ENCODE data around the gene KMT2C.
A peak's percentile ranks its signal among the peaks of the same experiment; 100 is the strongest.

KMT2C gene

GRCh38 chr7:152178405-152179058 is 257.3 kb downstream of the KMT2C start:
- no peak for DNase-seq (ENCODE audit: low spot score)
- TF ChIP-seq CTCF (IDR thresholded peaks at IDR 0.05; ENCODE audit: extremely low read depth, missing control alignments) = no peak

GRCh38 chr7:152177681-152178404 is 258.0 kb downstream of the KMT2C start:
- TF ChIP-seq CTCF (IDR thresholded peaks at IDR 0.05; ENCODE audit: extremely low read depth, missing control alignments) = no peak
- no peak for DNase-seq (ENCODE audit: low spot score)

- TF ChIP-seq CTCF (IDR thresholded peaks at IDR 0.05; ENCODE audit: extremely low read depth, missing control alignments) = no peak
- DNase-seq (ENCODE audit: low spot score) = peak; percentile 36
Measured at GRCh38 chr7:152176797-152177196, 259.0 kb downstream of the KMT2C start.

GRCh38 chr7:152173372-152174070 is 262.3 kb downstream of the KMT2C start:
- no peak for DNase-seq (ENCODE audit: low spot score)
- no peak for TF ChIP-seq CTCF (IDR thresholded peaks at IDR 0.05; ENCODE audit: extremely low read depth, missing control alignments)

DNA sequence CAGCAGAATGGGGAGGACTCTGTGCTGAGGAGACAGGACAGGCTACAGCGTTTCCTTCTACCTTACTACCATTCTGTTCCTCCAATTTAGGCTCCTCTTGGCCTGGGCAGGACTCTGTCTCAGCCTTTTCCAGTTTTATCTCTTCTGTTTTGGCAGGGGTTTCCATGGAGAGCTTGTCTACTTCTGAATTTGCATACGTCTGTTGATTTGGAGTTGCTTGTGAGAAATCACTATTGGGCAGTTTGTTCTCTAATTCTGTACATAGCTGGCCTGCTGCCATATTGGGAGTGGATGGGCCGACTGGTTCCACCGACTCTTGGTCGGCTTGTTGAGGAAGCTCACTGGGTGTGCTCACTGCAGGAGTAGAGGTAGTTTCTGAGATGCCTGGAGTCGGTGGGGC is 273.5 kb downstream of the KMT2C start:
- no peak for TF ChIP-seq CTCF (IDR thresholded peaks at IDR 0.05; ENCODE audit: extremely low read depth, missing control alignments)
- DNase-seq (ENCODE audit: low spot score) = no peak

- DNase-seq (ENCODE audit: low spot score) = no peak
- TF ChIP-seq CTCF (IDR thresholded peaks at IDR 0.05; ENCODE audit: extremely low read depth, missing control alignments) = no peak
Measured at GRCh38 chr7:152161171-152161570, 274.6 kb downstream of the KMT2C start.

Measured in GM20000 (cell line).